NCI-H2196 treated with DMSO at 0.1 percent for 48 hours (cell line): Measurements from ENCODE around the gene YTHDF2.
A peak's percentile ranks its signal among the peaks of the same experiment; 100 is the strongest.
"Not testable (repeated sequence)": the region's sequence is repeated elsewhere in the genome, so short reads cannot be mapped to it uniquely, and the experiment has no call there.

Source experiments
- DNase-seq: peaks from one replicate; lab custom pipeline; 2025; ENCODE audit not compliant: unreplicated experiment; lab: John Stamatoyannopoulos, UW

The YTHDF2 gene

GRCh38 chr1:28736450-28737306, at the start of gene YTHDF2:
YTHDF2 (plus strand) TSS chr1:28736940; CDS start chr1:28737121, 181 bp downstream.
- DNase-seq = peak; percentile 89

- not testable (repeated sequence) for DNase-seq
Observed at GRCh38 chr1:28691627-28692026, 45.1 kb upstream of the YTHDF2 start.

GRCh38 chr1:28703629-28704028, 33.1 kb upstream of the YTHDF2 start:
- no peak for DNase-seq

- DNase-seq = no peak
Observed at GRCh38 chr1:28716336-28716735, 20.4 kb upstream of the YTHDF2 start.

GRCh38 chr1:28718166-28718565, 18.6 kb upstream of the YTHDF2 start:
- DNase-seq = no peak

- no peak for DNase-seq
Observed at GRCh38 chr1:28718586-28719331, 18.0 kb upstream of the YTHDF2 start.

GRCh38 chr1:28719332-28719619, 17.5 kb upstream of the YTHDF2 start:
- no peak for DNase-seq

GRCh38 chr1:28720376-28720775, 16.4 kb upstream of the YTHDF2 start:
- no peak for DNase-seq

GRCh38 chr1:28721927-28722326, 14.8 kb upstream of the YTHDF2 start:
- DNase-seq = not testable (repeated sequence)

GRCh38 chr1:28725365-28725764, 11.4 kb upstream of the YTHDF2 start:
- not testable (repeated sequence) for DNase-seq

- no peak for DNase-seq
Observed at GRCh38 chr1:28735961-28736449, 735 bp upstream of the YTHDF2 start.

GRCh38 chr1:28737307-28738132, 780 bp downstream of the YTHDF2 start:
- peak; percentile 37 for DNase-seq

- DNase-seq = no peak
Observed at GRCh38 chr1:28740118-28740517, 3.4 kb downstream of the YTHDF2 start.

- no peak for DNase-seq
Observed at GRCh38 chr1:28744184-28744583, 7.4 kb downstream of the YTHDF2 start.

- no peak for DNase-seq
Observed at GRCh38 chr1:28745653-28746173, 9.0 kb downstream of the YTHDF2 start.

GRCh38 chr1:28750330-28750729, 13.6 kb downstream of the YTHDF2 start:
- DNase-seq = no peak

GRCh38 chr1:28750771-28751294, 14.1 kb downstream of the YTHDF2 start:
- not testable (repeated sequence) for DNase-seq

GRCh38 chr1:28751315-28752060, 14.7 kb downstream of the YTHDF2 start:
- no peak for DNase-seq

GRCh38 chr1:28755701-28756100, 19.0 kb downstream of the YTHDF2 start:
- no peak for DNase-seq

- no peak for DNase-seq
Observed at GRCh38 chr1:28756846-28757245, 20.1 kb downstream of the YTHDF2 start.
